IMR-90 (cell line): ENCODE data around the gene ENTREP3. TPM values are rescaled to one million over a fixed set of nuclear protein-coding genes. Genes with fewer than 3 reads are reported as not detected.

ENCODE experiments used
- ATAC-seq: fragments of 200-7000 bp; cut with Tn5 transposase; 2 replicates; pipeline ENCODE4 v1.9.1; 2020; ENCODE audit warnings: low read depth, mild to moderate bottlenecking, moderate library complexity
- BruUV-seq: library from RNA; stranded (reverse); fragments of 400-500 nt; replicated peaks from 2 replicates; lab custom pipeline; 2021; lab: Mats Ljungman, UMichigan
- CTCF ChIA-PET: fragments of 300-600 bp; formaldehyde crosslinking; extraction: SDS; loops from one replicate; lab custom pipeline; 2021; ENCODE audit warnings: antibody characterized with exemption; lab: Yijun Ruan, JAX
- POLR2A ChIA-PET: fragments of 300-600 bp; sonication (Branson Sonifier 250); formaldehyde crosslinking; loops from one replicate; lab custom pipeline; 2022; ENCODE audit warnings: antibody characterized with exemption; ENCODE audit not compliant: unreplicated experiment; lab: Charles Lee
- DNase-seq: peaks from one replicate; pipeline ENCODE4 v3.0.0; 2013
- H2AFZ ChIP-seq: replicated peaks from 2 replicates; pipeline ENCODE3; 2013; ENCODE audit warnings: low read length, mild to moderate bottlenecking; ENCODE audit not compliant: poor library complexity
- H2AK5ac ChIP-seq: 2 replicates; pipeline ENCODE4 v1.6.1; 2013; ENCODE audit warnings: low read depth, low read length, inconsistent platforms
- H2AK9ac ChIP-seq: replicated peaks from 2 replicates; pipeline ENCODE3; 2013; ENCODE audit warnings: mild to moderate bottlenecking, low read depth, low read length, moderate library complexity; ENCODE audit not compliant: poor library complexity
- H2BK120ac ChIP-seq: 2 replicates; pipeline ENCODE4 v1.6.1; 2013; ENCODE audit warnings: low read depth, low read length, inconsistent platforms
- H2BK15ac ChIP-seq: 3 replicates; pipeline ENCODE4 v1.6.1; 2013; ENCODE audit warnings: low read depth, low read length, inconsistent platforms
- H2BK20ac ChIP-seq: 2 replicates; pipeline ENCODE4 v1.6.1; 2013; ENCODE audit warnings: low read depth, mild to moderate bottlenecking, inconsistent platforms, low read length, moderate library complexity
- H2BK5ac ChIP-seq: 2 replicates; pipeline ENCODE4 v1.6.1; 2013; ENCODE audit warnings: mild to moderate bottlenecking, low read depth, low read length, inconsistent platforms; ENCODE audit not compliant: poor library complexity, severe bottlenecking
- H3K14ac ChIP-seq: replicated peaks from 2 replicates; pipeline ENCODE4 v1.6.1; 2013; ENCODE audit warnings: low read depth, low read length, inconsistent platforms
- H3K18ac ChIP-seq: 2 replicates; pipeline ENCODE4 v1.6.1; 2013; ENCODE audit warnings: low read depth, low read length, control low read depth
- H3K23ac ChIP-seq: 2 replicates; pipeline ENCODE4 v1.6.1; 2013; ENCODE audit warnings: low read depth, low read length, inconsistent platforms
- H3K27ac ChIP-seq: 2 replicates; pipeline ENCODE4 v1.5.1; 2013; ENCODE audit warnings: mild to moderate bottlenecking, control low read depth, low read length; ENCODE audit not compliant: insufficient read depth
- H3K27me3 ChIP-seq: 2 replicates; pipeline ENCODE4 v1.6.1; 2013; ENCODE audit warnings: low read length; ENCODE audit not compliant: control insufficient read depth, insufficient read depth
- H3K36me3 ChIP-seq: 2 replicates; pipeline ENCODE4 v1.6.1; 2013; ENCODE audit warnings: low read length, mixed read lengths; ENCODE audit not compliant: control insufficient read depth, insufficient read depth
- H3K4ac ChIP-seq: 2 replicates; pipeline ENCODE4 v1.6.1; 2013; ENCODE audit warnings: low read depth, low read length, inconsistent platforms
- H3K4me1 ChIP-seq: 2 replicates; pipeline ENCODE4 v1.6.1; 2013; ENCODE audit warnings: low read length, mixed read lengths; ENCODE audit not compliant: control insufficient read depth, insufficient read depth
- H3K4me2 ChIP-seq: 2 replicates; pipeline ENCODE4 v1.6.1; 2013; ENCODE audit warnings: low read depth, mild to moderate bottlenecking, control low read depth, low read length, moderate library complexity
- H3K4me3 ChIP-seq: 2 replicates; pipeline ENCODE4 v1.5.1; 2013; ENCODE audit warnings: low read depth, mild to moderate bottlenecking, control low read depth, low read length, moderate library complexity; ENCODE audit not compliant: insufficient read depth
- H3K56ac ChIP-seq: 2 replicates; pipeline ENCODE4 v1.6.1; 2013; ENCODE audit warnings: low read length, inconsistent platforms; ENCODE audit not compliant: insufficient read depth; ENCODE audit errors: extremely low read depth
- H3K79me1 ChIP-seq, 2 experiments: 2 replicates each; pipeline ENCODE4 v1.6.1; 2013; ENCODE audit warnings: low read length in 2 of 2, inconsistent platforms in 1 of 2, low read depth in 1 of 2
- H3K9ac ChIP-seq: 2 replicates; pipeline ENCODE4 v1.6.1; 2013; ENCODE audit warnings: low read depth, low read length, control low read depth
- H3K9me1 ChIP-seq: 2 replicates; pipeline ENCODE4 v1.6.1; 2013; ENCODE audit warnings: low read length, inconsistent platforms; ENCODE audit not compliant: insufficient read depth
- H3K9me3 ChIP-seq: 2 replicates; pipeline ENCODE4 v1.6.1; 2013; ENCODE audit warnings: low read length; ENCODE audit not compliant: control insufficient read depth, insufficient read depth
- H4K20me1 ChIP-seq: 2 replicates; pipeline ENCODE4 v1.6.1; 2013; ENCODE audit warnings: low read length, inconsistent platforms; ENCODE audit not compliant: insufficient read depth
- H4K5ac ChIP-seq: 2 replicates; pipeline ENCODE4 v1.6.1; 2013; ENCODE audit warnings: mild to moderate bottlenecking, low read depth, low read length, control low read depth
- H4K8ac ChIP-seq, 2 experiments: 2 replicates each; pipeline ENCODE4 v1.6.1; 2013; ENCODE audit warnings: low read depth in 2 of 2, low read length in 2 of 2, control low read depth in 1 of 2, inconsistent platforms in 1 of 2
- H4K91ac ChIP-seq: 2 replicates; pipeline ENCODE4 v1.6.1; 2013; ENCODE audit warnings: low read depth, low read length, inconsistent platforms; ENCODE audit not compliant: insufficient read depth
- BHLHE40 ChIP-seq: fragments of 150-350 bp; IDR thresholded peaks from 2 replicates; pipeline ENCODE4 v1.6.1; 2016; ENCODE audit warnings: mild to moderate bottlenecking, low read depth, low read length
- CEBPB ChIP-seq: IDR thresholded peaks from 2 replicates; pipeline ENCODE4 v1.6.1; 2012; ENCODE audit warnings: low read depth, low read length, improper control_type of control experiment
- CHD1 ChIP-seq: IDR thresholded peaks from 2 replicates; pipeline ENCODE4 v1.6.1; 2012; ENCODE audit warnings: low read depth, low read length, improper control_type of control experiment
- MAZ ChIP-seq: IDR thresholded peaks from 2 replicates; pipeline ENCODE4 v1.6.1; 2012; ENCODE audit warnings: low read depth, mild to moderate bottlenecking, low read length, improper control_type of control experiment, moderate library complexity, borderline replicate concordance
- NFE2L2 ChIP-seq: fragments of 150-350 bp; IDR thresholded peaks from 2 replicates; pipeline ENCODE4 v1.6.1; 2016; ENCODE audit warnings: low read depth, mild to moderate bottlenecking, low read length
- RAD21 ChIP-seq: IDR thresholded peaks from 2 replicates; pipeline ENCODE4 v1.6.1; 2012; ENCODE audit warnings: low read length, improper control_type of control experiment
- RFX5 ChIP-seq: IDR thresholded peaks from 2 replicates; pipeline ENCODE4 v1.8.0; 2012; ENCODE audit warnings: low read depth, mild to moderate bottlenecking, low read length, moderate library complexity
- SMC3 ChIP-seq: fragments of 150-350 bp; IDR thresholded peaks from 2 replicates; pipeline ENCODE4 v1.6.1; 2016; ENCODE audit warnings: low read depth, mild to moderate bottlenecking, antibody characterized with exemption, low read length, moderate library complexity
- USF2 ChIP-seq: fragments of 150-350 bp; IDR thresholded peaks from 2 replicates; pipeline ENCODE4 v1.6.1; 2017; ENCODE audit warnings: mild to moderate bottlenecking, antibody characterized with exemption, low read length, low read depth
- WGBS, 2 experiments: methylation state at CpG; one replicate each; pipeline versions ENCODE4 v1.1.5 to v1.1.7; 2013; ENCODE audit warnings: missing lambda C conversion rate in 2 of 2; ENCODE audit not compliant: insufficient read length in 1 of 2; ENCODE audit errors: extremely low coverage in 2 of 2; 5-methylcytosine and 5-hydroxymethylcytosine counted together
- dilution Hi-C: fragments of 300-500 bp; cut with HindIII; formaldehyde crosslinking; loops from one replicate; pipeline ENCODE4 v1.14.3; 2018; ENCODE audit warnings: low sequenced_read_pairs; ENCODE audit not compliant: unreplicated experiment
- in situ Hi-C: fragments of 300-500 bp; cut with MboI; formaldehyde crosslinking; loops from 3 replicates; pipeline ENCODE4 v1.14.3; 2019; ENCODE audit warnings: low sequenced_read_pairs, inconsistent platforms, mixed read lengths
- intact Hi-C: fragments of 100-400 bp; cut with micrococcal nuclease; formaldehyde crosslinking; loops from 2 replicates; pipeline ENCODE4 v1.10.0; 2022
- polyA plus RNA-seq, 3 experiments: library from polyadenylated mRNA; depleted of rRNA; stranded (reverse); fragments of >200 nt; gene quantifications; 2 replicates each; pipeline ENCODE4 v1.2.3, GENCODE V29; 2012; ENCODE audit warnings: low replicate concordance in 1 of 3
- total RNA-seq: library from RNA; depleted of rRNA; stranded (reverse); fragments of >200 nt; gene quantifications from 2 replicates; pipeline ENCODE4 v1.2.3, GENCODE V29; 2012
- TF ChIP-seq, protein P1 (sequence below): conservative IDR thresholded peaks from 2 replicates; pipeline ENCODE4 v1.5.1; 2012; ENCODE audit warnings: mild to moderate bottlenecking, low read depth, low read length, improper control_type of control experiment
- TF ChIP-seq, protein P2 (sequence below): fragments of 150-350 bp; IDR thresholded peaks from 2 replicates; pipeline ENCODE4 v1.6.1; 2016; ENCODE audit warnings: low read depth, mild to moderate bottlenecking, low read length, moderate library complexity, borderline replicate concordance

Gene ENTREP3
- total and polyA plus RNA-seq, 2 of the 4 experiments (the other 2 are of a cell fraction) = 1.4 to 23.8 TPM

GRCh38 chr1:155255243-155256007 is at the start of gene ENTREP3 (continued):
- TF ChIP-seq NFE2L2 = no peak
- no peak for TF ChIP-seq SMC3

DNA sequence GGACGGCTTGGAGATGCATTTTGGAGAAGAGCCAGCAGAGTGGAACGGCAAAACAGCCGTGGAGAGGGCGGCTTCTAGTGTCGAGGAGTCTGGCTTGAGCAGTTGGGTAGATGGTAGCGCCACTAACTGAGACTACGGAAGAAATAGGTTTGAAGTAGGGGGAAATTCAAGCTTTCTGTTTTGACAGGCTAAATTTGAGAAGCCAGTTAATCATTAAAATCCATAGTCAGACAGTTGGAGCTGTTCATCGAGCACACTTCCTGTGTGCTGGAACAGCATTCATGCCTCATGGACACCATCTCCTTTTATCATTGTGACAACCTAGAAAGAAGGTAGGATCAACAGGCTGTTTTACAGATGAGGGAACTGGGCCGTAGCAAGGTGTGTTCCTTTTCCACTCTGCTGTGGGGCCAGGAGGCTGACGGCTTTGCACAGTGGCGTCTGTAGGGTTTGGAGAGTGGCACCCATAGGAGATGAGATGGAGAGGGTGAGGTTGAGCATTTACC is 49.3 kb upstream of the ENTREP3 start:
- peak overlapping the region; percentile 32 for H2AFZ ChIP-seq
- no peak overlapping the region for H2AK5ac ChIP-seq
- CTCF ChIA-PET = no interaction called here
- no peak overlapping the region for H3K27ac ChIP-seq
- H3K9ac ChIP-seq = no peak overlapping the region
- H3K27me3 ChIP-seq = peaks cover 7% of the 10 kb centered on the region
- no peak overlapping the region for H3K23ac ChIP-seq
- ATAC-seq (no peak), DNase-seq (no peak)
- no TSS peak for BruUV-seq
- H4K5ac ChIP-seq = no peak overlapping the region
- H3K36me3 ChIP-seq = no peaks in the 10 kb centered on the region
- H3K4me2 ChIP-seq = no peak overlapping the region
- no peak overlapping the region for H3K18ac ChIP-seq
- H3K14ac ChIP-seq = no peak overlapping the region
- intact Hi-C loops = loop anchor here (5.0 kb wide), 1 partner anchor 42 kb away; the partner anchor contains the start of gene SCAMP3
- no peak overlapping the region for H2BK120ac ChIP-seq
- H3K9me1 ChIP-seq = 0 out of 2 replicates have a peak, but pooled peaks cover 1% of the 10 kb centered on the region
- 35% methylated on average over 4 of the region's 11 CpGs; no CpG with 5 or more reads in 1 of the 2 experiments for WGBS, 2 experiments
- H4K8ac ChIP-seq = no peak overlapping the region
- H3K9me3 ChIP-seq = no peaks in the 10 kb centered on the region
- no peaks in the 10 kb centered on the region for H4K20me1 ChIP-seq
- H4K91ac ChIP-seq = no peak overlapping the region
- no peak overlapping the region for H2BK20ac ChIP-seq
- H3K4me3 ChIP-seq = no peak overlapping the region
- no peak overlapping the region for H3K56ac ChIP-seq
- H2AK9ac ChIP-seq = no peak overlapping the region
- H3K4me1 ChIP-seq = peaks cover 3% of the 10 kb centered on the region
- no peak overlapping the region for H2BK5ac ChIP-seq
- in situ Hi-C loops = no loop called here
- H3K4ac ChIP-seq = no peak overlapping the region
- H3K79me1 ChIP-seq = peaks cover 4 to 9% of the 10 kb centered on the region in 2 experiments; a peak in 3 of 4 replicates
- H2BK15ac ChIP-seq = no peak overlapping the region
- dilution Hi-C loops = no loop called here
- POLR2A ChIA-PET = interaction anchor here (0.6 kb wide), 1 partner anchor 28 kb away, joined by 4 read pairs; no protein-coding TSS in a partner anchor
- TF ChIP-seq BHLHE40 = no peak
- TF ChIP-seq CHD1 = no peak
- TF ChIP-seq CEBPB = no peak
- TF ChIP-seq, protein P1, sequence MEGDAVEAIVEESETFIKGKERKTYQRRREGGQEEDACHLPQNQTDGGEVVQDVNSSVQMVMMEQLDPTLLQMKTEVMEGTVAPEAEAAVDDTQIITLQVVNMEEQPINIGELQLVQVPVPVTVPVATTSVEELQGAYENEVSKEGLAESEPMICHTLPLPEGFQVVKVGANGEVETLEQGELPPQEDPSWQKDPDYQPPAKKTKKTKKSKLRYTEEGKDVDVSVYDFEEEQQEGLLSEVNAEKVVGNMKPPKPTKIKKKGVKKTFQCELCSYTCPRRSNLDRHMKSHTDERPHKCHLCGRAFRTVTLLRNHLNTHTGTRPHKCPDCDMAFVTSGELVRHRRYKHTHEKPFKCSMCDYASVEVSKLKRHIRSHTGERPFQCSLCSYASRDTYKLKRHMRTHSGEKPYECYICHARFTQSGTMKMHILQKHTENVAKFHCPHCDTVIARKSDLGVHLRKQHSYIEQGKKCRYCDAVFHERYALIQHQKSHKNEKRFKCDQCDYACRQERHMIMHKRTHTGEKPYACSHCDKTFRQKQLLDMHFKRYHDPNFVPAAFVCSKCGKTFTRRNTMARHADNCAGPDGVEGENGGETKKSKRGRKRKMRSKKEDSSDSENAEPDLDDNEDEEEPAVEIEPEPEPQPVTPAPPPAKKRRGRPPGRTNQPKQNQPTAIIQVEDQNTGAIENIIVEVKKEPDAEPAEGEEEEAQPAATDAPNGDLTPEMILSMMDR = no peak
- no peak for TF ChIP-seq USF2
- TF ChIP-seq RAD21 = no peak
- no peak for TF ChIP-seq MAZ
- no peak for TF ChIP-seq RFX5
- TF ChIP-seq NFE2L2 = no peak
- TF ChIP-seq, protein P2, sequence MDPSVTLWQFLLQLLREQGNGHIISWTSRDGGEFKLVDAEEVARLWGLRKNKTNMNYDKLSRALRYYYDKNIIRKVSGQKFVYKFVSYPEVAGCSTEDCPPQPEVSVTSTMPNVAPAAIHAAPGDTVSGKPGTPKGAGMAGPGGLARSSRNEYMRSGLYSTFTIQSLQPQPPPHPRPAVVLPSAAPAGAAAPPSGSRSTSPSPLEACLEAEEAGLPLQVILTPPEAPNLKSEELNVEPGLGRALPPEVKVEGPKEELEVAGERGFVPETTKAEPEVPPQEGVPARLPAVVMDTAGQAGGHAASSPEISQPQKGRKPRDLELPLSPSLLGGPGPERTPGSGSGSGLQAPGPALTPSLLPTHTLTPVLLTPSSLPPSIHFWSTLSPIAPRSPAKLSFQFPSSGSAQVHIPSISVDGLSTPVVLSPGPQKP = no peak
